Erythroblast (primary cell): Measurements from ENCODE around the gene RBKS.

Experiments used
- DNase-seq, 2 experiments: peaks; one replicate each; lab custom pipeline; 2025; lab: John Stamatoyannopoulos, UW
- GATA1 ChIP-seq: IDR thresholded peaks from 2 replicates; pipeline ENCODE4 v1.6.1; 2011; ENCODE audit warnings: low read depth, mild to moderate bottlenecking, control low read depth, low read length, moderate library complexity
- POLR2A ChIP-seq: IDR thresholded peaks from 2 replicates; pipeline ENCODE4 v1.6.1; 2011; ENCODE audit warnings: mild to moderate bottlenecking, low read length

The RBKS gene

DNA sequence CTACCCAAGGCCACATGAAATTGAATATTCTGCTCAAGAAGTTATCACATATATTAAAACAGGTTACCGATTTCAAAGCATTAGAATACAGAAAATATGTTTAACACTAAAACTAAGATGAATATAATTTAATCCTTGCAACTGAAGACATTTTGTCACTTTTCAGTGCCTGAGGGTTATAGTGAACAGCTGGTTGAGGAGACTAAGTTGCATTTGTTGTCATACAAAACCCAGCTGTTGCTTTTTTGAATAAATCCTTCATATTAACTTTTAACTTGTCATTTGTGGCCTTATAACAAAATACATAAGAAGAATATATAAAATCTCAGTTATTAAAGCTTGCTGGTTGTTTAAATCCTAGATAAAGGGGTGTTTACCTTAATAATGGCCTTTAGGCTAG, 37.5 kb downstream of the RBKS start:
- no peak for DNase-seq
- TF ChIP-seq GATA1 (no peak), POLR2A (no peak)

DNA sequence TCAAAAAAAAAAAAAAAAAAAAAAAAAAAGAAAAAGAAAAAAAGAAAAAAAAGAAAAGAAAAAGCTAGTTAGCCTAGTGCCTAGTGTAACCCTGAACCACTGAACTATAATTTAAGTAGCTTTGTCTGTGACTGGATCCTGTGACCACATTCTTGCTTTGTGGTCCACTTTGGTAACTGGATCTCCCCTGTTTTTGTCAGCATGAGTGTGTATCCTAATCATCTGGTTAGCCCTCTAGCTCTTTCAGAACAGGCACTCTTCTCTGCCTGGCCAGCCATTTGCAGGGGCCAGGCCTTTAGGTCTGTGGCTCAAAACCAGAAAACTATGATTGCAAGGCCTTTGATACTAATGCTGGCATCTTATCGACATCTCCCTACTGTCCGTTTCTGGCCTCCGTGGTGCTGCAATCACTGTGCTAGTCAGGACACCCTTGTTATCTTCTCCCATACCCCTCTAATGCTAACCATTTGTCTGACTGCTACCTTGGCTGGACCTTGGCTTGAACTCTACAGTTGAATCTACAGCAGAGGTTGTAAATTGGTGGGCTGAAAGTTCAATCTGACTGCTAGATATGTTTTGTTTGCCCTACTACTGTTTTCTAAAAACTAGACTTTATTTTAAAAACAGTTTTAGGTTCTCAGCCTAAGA, 40.5 kb downstream of the RBKS start:
- DNase-seq: no peak
- TF ChIP-seq POLR2A (no peak), GATA1 (no peak)

DNA sequence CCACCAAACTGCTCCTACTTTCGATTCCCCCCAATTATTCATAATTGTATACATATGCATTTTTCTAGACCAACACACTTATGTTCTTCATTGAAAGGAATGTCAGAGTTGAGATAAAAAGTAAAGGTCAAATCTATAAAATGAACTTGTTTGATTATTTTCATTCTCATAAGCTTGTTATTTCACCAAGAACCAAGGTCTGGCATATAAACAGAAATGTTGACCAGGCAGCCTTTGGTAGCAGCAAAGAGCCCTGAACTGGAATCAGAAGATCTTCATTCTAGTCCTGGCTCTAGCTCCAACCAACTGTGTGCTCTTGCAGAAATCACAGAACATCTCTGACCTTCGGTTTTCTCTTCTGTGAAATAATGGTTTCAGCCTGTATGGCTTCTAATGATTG, 42.9 kb downstream of the RBKS start:
- DNase-seq: no peak
- TF ChIP-seq GATA1: no peak
- TF ChIP-seq POLR2A: no peak

DNA sequence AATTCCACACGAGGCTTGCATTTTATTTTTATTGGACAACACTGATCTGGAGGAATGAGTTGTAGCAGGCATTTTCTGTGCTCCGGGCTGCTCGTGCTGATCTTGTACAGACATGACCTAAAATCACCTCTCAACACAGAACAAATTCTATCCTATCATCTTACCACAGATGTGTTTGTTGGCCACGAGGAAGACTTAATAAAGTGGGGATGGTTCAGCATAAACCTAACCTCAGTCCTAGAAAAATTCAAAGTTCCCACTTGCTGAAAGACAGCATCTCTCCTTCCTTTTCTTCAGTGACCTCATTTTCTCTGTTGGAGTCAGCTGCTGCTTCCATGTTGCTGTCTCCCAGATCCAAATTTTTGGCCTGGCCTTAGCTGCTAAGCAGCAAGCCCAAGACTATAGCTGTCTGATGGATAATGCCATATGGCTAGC, 45.3 kb downstream of the RBKS start:
- DNase-seq: no peak
- TF ChIP-seq GATA1: no peak
- TF ChIP-seq POLR2A: no peak

DNA sequence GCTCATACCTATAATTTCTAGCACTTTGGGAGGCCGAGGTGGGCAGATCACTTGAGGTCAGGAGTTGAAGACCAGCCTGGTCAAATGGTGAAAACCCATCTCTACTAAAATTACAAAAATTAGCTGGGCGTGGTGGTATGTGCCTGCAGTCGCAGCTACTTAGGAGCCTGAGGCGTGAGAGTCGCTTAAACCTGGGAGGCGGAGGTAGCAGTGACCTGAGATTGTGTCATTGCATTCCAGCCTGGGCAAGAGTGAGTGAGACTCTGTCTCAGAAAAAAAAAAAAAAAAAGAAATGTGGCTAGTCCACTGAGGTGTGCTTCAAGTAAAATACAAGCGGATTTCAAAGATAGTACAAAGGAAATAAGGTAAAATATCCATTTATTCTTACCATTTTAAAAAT, 46.2 kb downstream of the RBKS start:
- TF ChIP-seq GATA1: no peak
- no peak for TF ChIP-seq POLR2A
- no peak for DNase-seq

DNA sequence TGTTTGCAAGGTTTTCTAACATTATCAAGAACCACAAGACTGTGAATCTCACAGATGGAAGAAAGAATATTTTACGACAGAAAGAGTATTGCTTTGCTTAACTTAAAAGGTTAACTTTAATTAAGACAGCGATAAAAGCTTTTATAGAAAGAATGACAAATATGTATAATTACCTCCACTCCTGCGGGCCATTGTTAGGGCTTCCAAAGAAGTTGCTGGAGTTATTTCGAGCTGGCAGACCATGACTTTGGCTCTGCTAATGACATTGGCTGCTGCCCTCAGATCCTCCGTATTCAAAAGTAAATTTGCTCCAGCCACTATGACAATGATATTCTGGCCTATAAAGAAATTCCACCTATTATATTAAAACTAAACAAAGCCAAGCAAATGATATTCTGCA, 47.3 kb downstream of the RBKS start:
- TF ChIP-seq POLR2A: no peak
- no peak for DNase-seq

DNA sequence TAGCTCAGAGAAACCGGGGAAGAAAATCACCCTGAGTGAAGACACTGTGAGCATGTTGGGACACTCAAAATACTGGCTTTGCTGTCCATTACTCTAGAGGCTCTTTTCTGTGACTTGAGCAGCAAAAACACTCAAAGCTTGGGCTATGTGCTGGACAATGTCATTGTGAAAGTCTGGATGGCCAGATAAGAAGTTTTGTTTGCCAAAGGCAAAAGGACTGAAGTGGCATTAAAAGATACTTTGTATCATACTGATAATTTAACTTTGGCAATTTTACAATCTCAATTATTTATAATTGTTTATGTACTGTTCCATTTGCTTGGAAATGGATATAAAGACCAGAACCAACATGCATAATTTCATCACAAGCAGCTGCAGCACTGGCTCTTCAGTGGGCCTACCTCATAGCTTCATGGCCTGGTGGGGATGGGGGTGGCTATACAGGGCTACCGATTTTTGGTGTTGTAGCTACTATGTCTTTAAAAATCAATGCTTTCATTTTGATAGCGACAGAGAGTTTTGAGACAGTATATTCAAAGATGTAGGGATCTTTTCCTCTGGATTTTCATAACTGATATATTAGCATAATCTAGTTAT, 51.1 kb downstream of the RBKS start:
- DNase-seq: peak in 1 of 2 experiments; percentile 13
- TF ChIP-seq GATA1: no peak
- no peak for TF ChIP-seq POLR2A

DNA sequence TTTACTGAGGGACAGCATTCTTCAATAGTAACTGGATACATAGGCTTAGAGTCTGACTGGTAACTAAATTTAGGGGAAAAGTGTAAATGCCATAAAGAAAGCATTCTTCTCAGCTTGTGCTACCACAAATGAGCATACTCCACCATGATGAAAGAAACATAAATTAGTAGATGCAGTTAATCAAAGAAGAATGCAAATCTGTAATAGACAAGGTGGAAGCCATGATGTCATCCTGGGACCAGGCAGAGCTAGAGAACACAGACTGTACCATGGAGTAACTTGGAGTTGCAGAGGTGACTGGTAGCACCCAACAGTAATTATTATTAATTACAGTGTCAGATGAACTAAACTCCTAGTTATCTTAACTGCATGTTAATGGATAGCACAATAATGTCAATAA, 51.7 kb downstream of the RBKS start:
- TF ChIP-seq POLR2A (no peak), GATA1 (no peak)
- DNase-seq: no peak

DNA sequence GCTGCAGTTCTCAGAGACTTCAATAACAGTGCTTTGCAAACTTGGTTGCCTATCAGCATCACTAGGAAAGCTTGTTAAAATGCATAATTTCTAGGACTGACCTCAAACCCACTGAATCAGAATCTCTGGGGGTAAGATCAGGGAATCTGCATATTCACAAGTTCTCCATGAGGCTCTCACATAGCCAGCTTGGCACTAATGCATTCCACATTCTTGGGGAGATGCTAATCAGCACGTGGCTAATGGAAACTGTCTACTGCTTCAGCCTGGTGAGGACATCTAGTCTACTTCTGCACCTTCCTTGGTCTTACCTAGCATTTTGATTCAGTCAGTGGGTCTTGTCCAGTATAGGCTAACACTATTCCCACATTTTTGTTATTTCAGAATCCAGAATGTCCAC, 56.3 kb downstream of the RBKS start:
- TF ChIP-seq GATA1: no peak
- TF ChIP-seq POLR2A: no peak

DNA sequence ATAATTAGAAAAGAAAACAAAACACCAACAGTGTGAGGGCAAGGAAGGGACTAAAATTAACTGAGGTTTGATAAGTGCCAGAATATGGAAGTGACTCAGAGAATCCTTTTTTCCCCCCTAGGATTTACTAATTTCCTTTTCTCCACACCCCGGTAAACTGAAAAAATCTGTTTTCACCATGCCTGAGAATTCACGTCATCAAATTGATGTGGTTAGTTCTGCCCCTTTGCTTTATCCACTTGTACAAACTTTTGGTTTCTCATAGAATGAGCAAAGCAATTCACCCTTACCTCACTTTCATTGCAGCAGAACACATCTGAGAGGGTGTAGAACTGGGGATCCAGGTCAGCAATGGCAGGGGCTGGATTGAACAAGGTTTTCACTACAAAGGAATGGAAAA, 57.8 kb downstream of the RBKS start:
- TF ChIP-seq GATA1 (no peak), POLR2A (no peak)
- DNase-seq: no peak

More for the DNA sequence above, 56.3 kb downstream of the RBKS start:
- no peak for DNase-seq

DNA sequence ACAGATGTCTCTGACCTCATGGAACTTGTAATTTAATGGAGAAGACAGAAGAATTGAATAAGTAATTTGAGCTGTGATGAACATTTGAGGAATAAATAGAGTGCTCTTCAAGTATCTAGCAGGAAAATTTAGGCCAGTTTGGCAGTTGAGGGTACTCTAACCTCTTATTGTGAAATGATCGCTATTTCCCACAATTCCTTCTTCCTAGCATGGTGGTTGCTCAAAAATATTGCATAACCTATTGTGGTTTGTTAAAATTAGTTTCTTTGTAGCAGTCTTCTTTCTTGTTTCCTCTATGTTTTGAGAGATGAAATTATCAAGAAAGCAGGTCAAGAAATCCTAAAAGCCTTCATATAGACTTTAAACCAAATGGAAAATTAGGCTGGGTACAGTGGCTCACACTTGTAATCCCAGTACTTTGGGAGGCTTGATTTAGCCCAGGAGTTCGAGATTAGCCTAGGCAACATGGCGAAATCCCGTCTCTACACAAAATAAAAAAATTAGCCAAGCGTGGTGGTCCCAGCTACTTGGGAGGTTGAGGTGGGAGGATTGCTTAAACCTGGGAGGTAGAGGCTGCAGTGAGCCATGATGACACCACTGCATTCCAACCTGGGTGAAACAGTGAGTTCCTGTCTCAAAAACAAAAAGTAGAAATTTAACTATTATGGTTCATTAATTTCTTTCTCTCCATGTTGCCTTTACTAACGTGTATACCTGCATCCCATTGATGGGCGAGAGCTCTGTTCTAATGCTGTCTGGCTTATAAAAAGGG, 58.7 kb downstream of the RBKS start:
- no peak for DNase-seq
- TF ChIP-seq POLR2A: no peak
- TF ChIP-seq GATA1: no peak

DNA sequence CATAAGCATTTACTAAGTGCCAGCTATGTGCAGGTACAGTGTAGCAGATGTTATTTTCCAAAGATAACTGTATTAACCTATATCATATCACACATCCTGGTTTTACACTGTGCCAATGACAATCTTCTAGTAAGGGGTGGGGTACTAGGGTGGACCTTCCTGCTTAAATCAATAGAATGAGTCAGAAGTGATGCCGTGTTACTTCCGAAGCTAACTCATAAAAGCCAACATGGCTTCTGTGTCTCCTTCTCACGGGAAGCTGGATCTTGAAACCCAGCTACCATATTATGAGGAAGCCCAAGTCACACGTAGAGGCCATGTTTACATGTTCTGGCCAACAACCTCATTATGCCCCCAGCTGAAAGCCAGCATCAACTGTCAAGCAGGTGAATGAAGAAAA, 59.5 kb downstream of the RBKS start:
- no peak for DNase-seq
- TF ChIP-seq POLR2A (no peak), GATA1 (no peak)

DNA sequence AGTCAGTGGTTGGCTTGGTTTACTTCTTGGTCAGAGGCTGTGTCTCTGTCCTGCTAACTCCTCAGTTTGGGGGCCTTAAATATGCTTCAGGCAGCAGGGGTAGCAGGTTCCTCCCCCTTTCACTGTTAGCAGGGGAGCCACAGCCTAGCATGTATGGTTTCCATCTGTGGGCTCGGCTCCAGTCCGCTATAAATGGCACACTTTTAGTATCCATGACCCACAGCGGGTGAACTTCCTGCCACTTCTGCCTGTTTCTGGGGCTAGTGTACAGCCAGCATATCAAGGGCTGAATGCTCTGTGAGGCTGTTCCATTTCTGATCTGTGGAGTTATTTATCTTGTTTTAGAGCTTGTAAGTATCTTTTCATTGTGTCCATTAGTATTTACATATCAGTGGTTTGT, 60.4 kb downstream of the RBKS start:
- TF ChIP-seq POLR2A (no peak), GATA1 (no peak)
- DNase-seq: no peak

DNA sequence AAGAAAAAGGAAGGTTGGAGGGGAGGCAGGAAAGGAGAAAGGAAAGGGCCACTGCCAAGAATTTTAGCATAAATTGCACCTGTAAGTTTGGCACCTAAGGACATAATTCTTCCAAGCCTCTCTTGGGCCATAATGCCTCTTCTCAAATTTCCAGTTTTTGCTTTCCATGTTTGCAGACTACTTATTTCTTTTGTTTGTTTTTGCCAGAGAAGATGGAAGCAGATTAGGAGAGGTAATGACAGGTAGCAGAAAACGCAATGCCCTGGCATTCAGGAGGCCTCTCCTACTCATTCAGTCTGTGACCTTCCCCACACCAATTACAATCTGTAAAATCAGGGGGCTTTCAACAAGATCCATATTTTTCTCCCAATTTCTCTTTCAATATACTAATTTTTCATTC, 61.9 kb downstream of the RBKS start:
- no peak for DNase-seq
- TF ChIP-seq GATA1 (no peak), POLR2A (no peak)
